ENCODE measurements around the gene PLTP.

- TF ChIP-seq CTCF (IDR thresholded peaks at IDR 0.05) (no peak), POLR2A (IDR thresholded peaks at IDR 0.05) (no peak)
Measured at GRCh38 chr20:45938727-45939438, 26.9 kb upstream of the PLTP start.
